HG03460 (cell line): ENCODE data around the gene CDC42EP4.

Experiments
- ATAC-seq: cut with Tn5 transposase; IDR thresholded peaks from one replicate; pipeline ENCODE4 v1.9.1; 2021; ENCODE audit not compliant: unreplicated experiment

CDC42EP4 gene

GRCh38 chr17:73301369-73301768 is 10.4 kb downstream of the CDC42EP4 start:
- ATAC-seq = no peak

DNA sequence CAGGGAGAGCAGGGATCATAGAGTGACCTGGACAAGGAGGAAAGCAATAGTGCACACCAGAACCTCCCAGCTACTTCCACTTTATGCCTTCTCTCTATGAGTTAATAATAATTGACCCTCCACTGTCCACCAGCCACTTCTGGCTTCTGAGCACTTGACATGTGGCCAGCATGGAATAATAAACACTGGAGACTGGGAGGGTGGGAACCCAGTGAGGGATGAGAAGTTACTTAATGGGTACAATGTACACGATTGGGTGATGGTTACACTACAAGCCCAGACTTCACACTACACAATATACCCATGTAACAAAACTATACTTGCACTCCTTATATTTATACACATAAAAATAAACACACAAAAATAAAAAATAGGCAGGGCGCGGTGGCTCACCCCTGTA is 11.4 kb downstream of the CDC42EP4 start:
- no peak for ATAC-seq

- ATAC-seq = peak; percentile 80
Observed at GRCh38 chr17:73297934-73298861, 13.6 kb downstream of the CDC42EP4 start.

GRCh38 chr17:73293480-73293911 is 18.3 kb downstream of the CDC42EP4 start:
- no peak for ATAC-seq

DNA sequence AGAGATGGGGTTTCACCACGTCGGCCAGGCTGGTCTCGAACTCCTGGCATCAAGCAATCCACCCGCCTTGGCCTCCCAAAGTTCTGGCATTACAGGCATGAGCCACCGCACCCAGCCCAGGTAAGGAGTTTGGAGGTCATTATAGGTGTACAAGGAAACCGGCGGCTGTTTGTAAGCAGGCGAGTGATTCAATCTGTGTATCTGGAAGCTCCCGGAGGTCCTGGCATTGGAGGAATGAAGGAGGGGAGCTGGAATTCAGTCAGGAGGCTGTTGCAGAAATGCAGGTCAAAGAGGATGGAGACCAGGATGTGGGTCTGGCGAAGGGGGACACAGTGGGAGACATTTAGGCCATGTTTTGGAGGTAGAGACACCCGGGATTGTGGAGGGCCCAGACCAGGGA is 18.8 kb downstream of the CDC42EP4 start:
- no peak for ATAC-seq

- no peak for ATAC-seq
Observed at GRCh38 chr17:73292031-73292531, 19.7 kb downstream of the CDC42EP4 start.

DNA sequence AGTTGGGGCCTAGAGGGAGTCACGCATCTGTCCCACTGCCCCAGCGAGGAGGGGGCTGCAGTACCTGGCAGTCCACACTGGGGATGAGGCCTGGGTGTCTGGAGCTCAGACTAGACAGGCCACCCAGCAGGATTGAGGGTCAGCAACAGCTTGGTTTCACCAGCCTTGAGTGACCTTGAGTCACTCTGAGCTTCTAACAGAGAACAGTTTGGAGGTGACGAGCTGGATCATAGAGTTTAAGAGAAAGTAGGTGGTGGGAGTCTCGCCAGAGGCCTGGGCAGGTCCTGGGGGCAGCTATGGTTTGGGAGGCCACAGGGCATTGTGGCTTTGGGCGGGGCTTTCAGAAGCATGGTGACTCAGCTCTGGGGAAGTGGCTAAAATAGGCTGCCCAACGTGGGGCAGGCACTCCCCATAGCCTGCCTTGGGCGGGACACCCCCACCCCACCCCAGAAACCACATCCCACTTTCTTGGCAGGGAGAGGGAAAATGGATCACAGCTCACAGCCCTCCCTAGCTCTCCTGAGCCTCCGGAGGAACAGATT is 20.5 kb downstream of the CDC42EP4 start:
- ATAC-seq = peak; percentile 92

GRCh38 chr17:73290399-73291259 is 21.2 kb downstream of the CDC42EP4 start:
- ATAC-seq = peak; percentile 41

GRCh38 chr17:73289549-73290254 is 22.1 kb downstream of the CDC42EP4 start:
- ATAC-seq = no peak

DNA sequence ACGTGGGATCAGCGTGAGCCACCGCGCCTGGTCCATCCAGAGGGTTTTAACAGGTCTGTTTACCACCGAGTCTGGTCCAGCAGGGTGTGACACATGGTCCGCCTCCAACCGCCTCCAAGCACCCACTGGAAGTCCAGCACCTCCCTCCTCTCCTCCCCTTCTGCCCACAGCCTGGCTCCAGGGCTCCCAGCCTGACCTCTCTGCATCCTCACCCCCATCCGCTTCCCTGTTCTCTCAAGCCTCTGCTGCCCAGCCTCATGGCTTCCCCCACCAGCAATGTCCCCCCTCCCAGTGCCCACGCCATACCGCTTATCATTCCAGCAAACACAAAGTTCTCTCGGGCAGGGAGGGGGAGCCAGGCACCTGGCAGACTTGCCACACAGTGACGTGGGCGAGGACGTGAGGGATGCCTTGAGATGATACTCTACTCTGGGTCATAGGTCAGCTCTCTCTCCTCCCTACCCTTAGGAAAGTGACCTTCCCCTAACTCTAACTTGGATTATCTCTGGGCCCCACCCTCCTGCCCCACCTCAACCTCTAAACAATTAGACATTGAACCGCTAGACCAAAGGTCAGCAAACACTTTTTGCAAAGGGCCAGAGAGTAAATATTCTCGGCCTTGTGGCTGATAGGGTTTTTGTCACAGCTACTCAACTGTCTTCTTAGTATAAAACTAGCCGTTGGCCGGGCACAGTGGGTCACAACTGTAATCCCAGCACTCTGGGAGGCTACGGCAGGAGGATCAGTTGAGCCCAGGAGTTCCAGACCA is 23.1 kb downstream of the CDC42EP4 start:
- no peak for ATAC-seq

DNA sequence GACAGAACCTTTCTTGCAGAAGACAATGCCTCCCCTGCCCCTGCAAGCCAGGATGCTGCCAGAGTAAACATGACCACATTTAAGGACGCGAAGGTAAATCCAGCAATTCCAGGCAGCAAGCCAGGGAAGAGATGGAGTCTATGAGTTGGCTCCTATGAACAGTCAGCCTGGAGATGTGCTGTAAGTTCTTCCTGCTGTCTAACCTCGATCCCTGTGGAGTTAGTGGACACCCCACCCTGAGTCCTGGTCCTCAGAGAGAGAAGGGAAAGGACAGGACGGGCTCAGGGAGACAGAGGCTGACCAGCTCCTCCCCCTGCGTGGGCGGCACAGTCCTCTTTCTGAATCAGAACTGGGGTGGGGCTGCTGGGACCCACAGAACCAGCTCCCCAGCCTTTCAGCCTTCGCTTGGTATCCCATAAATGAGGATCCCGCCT is 24.9 kb downstream of the CDC42EP4 start:
- ATAC-seq = no peak

- ATAC-seq = no peak
Observed at GRCh38 chr17:73285916-73286862, 25.6 kb downstream of the CDC42EP4 start.

- no peak for ATAC-seq
Observed at GRCh38 chr17:73285603-73285908, 26.2 kb downstream of the CDC42EP4 start.

DNA sequence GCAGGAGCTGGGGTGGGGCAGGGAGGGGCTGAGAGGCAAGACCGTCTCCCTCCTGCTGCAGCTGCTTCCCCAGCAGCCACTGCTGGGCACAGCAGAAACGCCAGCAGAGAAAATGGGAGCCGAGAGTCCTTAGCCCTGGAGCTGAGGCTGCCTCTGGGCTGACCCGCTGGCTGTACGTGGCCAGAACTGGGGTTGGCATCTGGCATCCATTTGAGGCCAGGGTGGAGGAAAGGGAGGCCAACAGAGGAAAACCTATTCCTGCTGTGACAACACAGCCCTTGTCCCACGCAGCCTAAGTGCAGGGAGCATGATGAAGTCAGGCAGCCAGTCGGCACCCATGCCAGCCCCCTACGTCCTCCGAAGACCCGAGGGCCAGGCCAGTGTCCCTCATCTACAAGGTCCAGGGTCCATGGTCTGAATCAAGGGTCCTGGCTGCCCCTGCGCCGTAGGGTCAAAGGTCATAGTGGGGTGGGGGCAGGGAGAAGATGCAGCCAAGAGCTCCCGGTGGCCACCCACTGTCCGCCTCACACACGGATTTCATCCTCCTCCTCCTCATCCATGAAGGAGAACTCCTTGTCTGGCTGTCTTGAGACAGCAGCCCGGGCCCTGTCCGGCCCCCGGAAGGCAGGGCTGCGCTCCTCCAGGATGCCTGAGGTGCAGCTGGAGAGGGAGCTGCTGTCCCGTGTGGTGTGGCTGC is 26.7 kb downstream of the CDC42EP4 start:
- no peak for ATAC-seq

DNA sequence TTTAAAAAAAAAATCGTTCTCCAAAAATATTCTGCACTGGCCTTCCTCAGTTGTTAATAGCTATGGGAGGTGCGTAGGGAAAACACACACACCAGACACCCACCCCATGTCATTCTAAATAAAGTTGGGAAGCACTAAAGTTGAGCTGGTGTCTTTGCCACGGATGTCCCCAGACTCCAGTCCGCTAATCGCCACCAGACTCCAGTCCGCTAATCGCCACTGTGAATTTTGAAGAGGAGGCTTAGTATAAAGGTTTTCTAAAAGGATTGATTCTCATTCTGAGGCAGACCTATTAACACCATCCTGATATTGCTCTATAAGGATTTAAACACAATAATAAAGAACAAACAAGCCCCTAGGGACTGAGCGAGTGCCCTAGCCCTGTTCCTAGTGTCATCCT is 27.4 kb downstream of the CDC42EP4 start:
- no peak for ATAC-seq

- ATAC-seq = no peak
Observed at GRCh38 chr17:73283841-73284282, 27.9 kb downstream of the CDC42EP4 start.

DNA sequence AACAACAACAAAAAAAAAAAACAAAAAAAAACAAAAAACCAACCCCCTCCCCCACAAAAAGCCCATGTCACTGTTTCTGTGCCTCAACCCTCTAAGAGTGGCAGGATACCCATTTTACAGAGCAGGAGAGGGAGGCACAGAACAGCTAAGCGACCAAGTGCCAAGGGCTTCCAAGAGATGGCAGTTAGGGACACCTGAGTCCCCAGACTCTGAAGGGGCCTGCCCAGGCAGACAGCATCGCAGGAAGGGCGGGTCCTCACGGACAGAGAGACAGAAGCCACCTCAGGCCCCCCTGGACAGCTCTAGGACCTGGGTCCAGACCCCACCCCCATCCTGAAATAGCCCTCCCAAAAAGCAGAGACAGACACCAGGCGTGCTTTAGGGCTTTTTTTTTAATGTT is 28.6 kb downstream of the CDC42EP4 start:
- no peak for ATAC-seq

GRCh38 chr17:73282629-73283028 is 29.2 kb downstream of the CDC42EP4 start:
- no peak for ATAC-seq
